ENCODE data around the gene MAP6. TPM values are rescaled to one million over a fixed set of nuclear protein-coding genes. Genes with fewer than 3 reads are reported as not detected.

Gene MAP6
- total and polyA plus RNA-seq, 12 donors: 11.4 to 56.0 (median 22.6) TPM

DNA sequence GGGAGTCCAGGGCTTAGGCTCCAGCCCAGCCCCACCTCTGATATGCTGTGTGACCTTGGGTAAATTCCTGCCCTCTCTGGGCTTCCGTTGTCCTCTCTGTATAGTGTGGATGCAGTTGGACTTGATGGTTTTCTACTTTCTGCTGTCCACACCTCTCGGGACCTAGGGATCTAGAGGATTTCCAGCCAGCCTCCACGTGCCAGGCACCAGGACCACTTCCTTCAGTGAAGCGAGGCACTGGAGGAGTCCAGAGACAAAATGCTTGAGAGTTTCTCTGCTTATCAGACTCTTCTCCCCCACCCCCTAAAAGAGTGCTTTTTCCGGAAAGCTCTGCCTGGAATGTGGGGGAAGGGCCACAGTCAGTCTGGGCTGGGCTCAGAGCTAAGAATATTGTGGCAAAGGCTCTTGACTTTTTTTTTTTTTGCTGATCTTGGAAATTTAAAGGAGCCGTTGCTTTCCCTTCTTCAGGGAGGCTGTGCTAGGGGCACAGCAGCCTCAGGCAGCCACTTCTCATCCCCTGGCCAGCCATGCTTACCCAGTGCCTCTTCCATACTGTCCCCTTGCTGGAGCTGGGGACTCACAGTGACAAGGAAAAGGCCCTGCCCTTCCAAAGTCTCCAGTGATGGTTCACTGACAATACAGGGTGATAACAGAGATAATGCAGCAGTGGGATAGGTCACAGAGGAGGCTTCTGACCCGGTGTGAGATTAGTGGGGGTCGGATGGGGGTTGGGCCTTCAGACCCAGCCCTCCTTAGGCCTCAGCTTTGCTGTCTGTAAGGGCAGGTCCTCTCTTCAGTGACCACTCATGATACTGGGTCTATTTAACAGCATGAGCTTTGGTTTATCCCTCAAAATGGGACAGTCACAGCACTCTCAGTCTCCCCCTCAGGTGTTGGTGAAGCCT lies 109.6 kb downstream of the MAP6 start:
- intact Hi-C loops (cut with DNase I): no loop called here
- WGBS, 4 donors: 21 to 33% (median 26%) methylated on average over 8 of the region's 8 CpGs
- H3K27me3 ChIP-seq: no peaks in the 10 kb centered on the region
- H3K36me3 ChIP-seq (replicated peaks in 1 of 2): no peaks in the 10 kb centered on the region
- H3K9me3 ChIP-seq (replicated peaks in 1 of 3): no peaks in the 10 kb centered on the region
- H3K4me1 ChIP-seq (replicated peaks in 1 of 2): peaks cover 39 to 46% of the 10 kb centered on the region in 2 donors
- peak; percentile 66 to 81 (median 77) for DNase-seq
- H3K27ac ChIP-seq: peak overlapping the region; percentile 76 to 100 (median 84)
- peak overlapping the region in 1 of 4 donors; percentile 12 for H3K4me3 ChIP-seq
- TF ChIP-seq, protein P1, sequence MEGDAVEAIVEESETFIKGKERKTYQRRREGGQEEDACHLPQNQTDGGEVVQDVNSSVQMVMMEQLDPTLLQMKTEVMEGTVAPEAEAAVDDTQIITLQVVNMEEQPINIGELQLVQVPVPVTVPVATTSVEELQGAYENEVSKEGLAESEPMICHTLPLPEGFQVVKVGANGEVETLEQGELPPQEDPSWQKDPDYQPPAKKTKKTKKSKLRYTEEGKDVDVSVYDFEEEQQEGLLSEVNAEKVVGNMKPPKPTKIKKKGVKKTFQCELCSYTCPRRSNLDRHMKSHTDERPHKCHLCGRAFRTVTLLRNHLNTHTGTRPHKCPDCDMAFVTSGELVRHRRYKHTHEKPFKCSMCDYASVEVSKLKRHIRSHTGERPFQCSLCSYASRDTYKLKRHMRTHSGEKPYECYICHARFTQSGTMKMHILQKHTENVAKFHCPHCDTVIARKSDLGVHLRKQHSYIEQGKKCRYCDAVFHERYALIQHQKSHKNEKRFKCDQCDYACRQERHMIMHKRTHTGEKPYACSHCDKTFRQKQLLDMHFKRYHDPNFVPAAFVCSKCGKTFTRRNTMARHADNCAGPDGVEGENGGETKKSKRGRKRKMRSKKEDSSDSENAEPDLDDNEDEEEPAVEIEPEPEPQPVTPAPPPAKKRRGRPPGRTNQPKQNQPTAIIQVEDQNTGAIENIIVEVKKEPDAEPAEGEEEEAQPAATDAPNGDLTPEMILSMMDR (IDR thresholded peaks at IDR 0.05): no peak
- TF ChIP-seq POLR2A (IDR thresholded peaks at IDR 0.05): peak in 1 of 2 donors; percentile 20

DNA sequence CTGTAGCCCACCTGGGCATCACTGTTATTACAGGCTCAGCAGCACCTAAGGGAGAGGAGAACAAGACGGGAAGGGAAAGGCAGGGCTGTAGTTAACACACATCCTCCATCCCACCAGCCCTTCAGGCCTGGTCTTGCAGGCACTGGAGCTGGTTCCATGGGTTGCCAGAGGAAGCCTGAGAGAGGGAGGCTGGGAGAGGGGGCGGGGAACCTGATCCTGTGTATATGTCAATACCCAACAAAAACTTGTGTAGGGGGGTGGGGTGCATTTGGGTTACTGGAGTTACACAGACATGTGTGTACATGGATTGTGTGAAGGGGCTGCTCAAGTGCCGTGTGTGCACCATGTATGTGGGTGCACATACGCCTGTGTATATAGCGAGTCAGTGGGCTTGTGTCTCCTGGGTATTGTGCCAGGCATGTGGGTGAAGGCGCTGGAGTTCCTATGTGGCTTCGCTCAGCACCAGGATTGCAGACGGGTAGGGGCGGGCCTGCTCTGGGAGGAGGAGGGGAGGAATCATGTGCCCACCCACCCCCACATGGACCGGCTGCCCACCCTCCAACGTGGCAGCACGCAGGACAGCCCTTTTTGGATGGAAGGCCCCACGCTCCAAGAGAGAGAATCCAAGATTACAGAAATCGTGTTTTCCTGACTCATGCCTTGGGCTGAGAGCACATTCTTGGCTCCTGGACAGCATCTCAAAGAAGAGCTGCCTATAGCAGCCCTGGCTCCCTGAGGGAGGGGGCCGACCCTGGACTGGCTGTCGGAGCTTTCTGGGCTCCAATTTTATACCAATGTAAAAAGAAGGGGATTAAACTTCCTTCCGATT lies 111.0 kb downstream of the MAP6 start:
- 26 to 62% (median 49%) methylated on average over 12 to 17 of the region's 17 CpGs for WGBS, 4 donors
- Histone ChIP-seq H3K4me1 (replicated peaks in 1 of 2) (peaks cover 34 to 43% of the 10 kb centered on the region in 2 donors), H3K27me3 (no peaks in the 10 kb centered on the region), H3K27ac (peak overlapping the region; percentile 76 to 100 (median 84)), H3K36me3 (replicated peaks in 1 of 2) (no peaks in the 10 kb centered on the region), H3K4me3 (peak overlapping the region in 1 of 4 donors; percentile 12), H3K9me3 (replicated peaks in 1 of 3) (no peaks in the 10 kb centered on the region)
- TF ChIP-seq POLR2A (IDR thresholded peaks at IDR 0.05): peak in 1 of 2 donors; percentile 19
- TF ChIP-seq, protein P1 (IDR thresholded peaks at IDR 0.05): no peak
- DNase-seq: peak; percentile 65 to 87 (median 79)
- intact Hi-C loops (cut with DNase I): no loop called here

DNA sequence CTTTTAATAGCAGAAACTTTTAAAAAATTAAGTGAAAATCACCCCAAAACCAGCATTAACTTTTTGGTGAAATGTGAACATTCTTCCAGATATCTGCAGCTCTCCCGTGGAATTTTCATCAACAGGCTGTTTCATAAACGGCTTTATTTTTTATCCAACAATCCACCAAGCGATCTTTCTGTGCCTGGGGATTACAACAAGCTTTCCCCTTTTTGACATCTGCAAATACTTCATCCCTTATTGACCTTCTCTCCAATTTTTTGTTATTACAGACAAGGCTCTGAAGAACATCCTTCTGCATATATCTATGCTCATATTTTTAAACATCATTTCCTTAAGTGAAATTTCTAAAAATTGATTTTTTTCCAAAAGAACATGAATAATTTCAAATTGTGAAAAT lies 112.6 kb downstream of the MAP6 start:
- TF ChIP-seq, protein P1 (IDR thresholded peaks at IDR 0.05): no peak
- no peak for TF ChIP-seq POLR2A (IDR thresholded peaks at IDR 0.05)
- no peak overlapping the region for H3K27ac ChIP-seq
- H3K4me1 ChIP-seq (replicated peaks in 1 of 2): peaks cover 30 to 43% of the 10 kb centered on the region in 2 donors

More for the DNA sequence above, 112.6 kb downstream of the MAP6 start:
- Histone ChIP-seq H3K9me3 (replicated peaks in 1 of 3) (no peaks in the 10 kb centered on the region), H3K27me3 (no peaks in the 10 kb centered on the region), H3K4me3 (no peak overlapping the region), H3K36me3 (replicated peaks in 1 of 2) (no peaks in the 10 kb centered on the region)
- WGBS, 4 donors: 74 to 81% (median 75%) methylated on average over 3 of the region's 3 CpGs
- DNase-seq: no peak
- intact Hi-C loops (cut with DNase I): no loop called here

Data from adrenal gland (tissue), 12 donors.